HG03175 (cell line): ENCODE results near the gene INMT.

Source experiments
- ATAC-seq: cut with Tn5 transposase; IDR thresholded peaks from one replicate; pipeline ENCODE4 v1.9.1; 2021; ENCODE audit warnings: mild to moderate bottlenecking, moderate library complexity; ENCODE audit not compliant: unreplicated experiment

Gene INMT

DNA sequence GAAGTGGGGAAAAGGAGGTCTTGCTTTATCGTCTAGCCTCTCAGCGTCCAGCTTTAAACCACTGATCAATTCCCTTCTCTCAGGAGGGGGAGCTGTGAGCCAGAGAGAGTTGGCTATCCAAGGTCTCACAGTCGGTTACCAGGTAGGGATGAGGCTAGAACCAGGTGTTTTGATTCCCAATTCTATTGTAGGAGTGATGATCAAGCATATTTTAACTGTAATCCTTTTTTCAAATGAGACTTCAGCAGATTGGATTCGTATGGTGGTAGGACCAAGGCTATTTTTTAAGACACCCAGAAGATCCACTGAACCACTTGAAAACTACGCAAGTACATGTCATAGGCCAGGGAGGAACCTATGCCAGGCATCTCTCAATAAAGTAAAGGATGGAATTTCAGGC is 27.6 kb downstream of the INMT start:
- ATAC-seq: no peak

DNA sequence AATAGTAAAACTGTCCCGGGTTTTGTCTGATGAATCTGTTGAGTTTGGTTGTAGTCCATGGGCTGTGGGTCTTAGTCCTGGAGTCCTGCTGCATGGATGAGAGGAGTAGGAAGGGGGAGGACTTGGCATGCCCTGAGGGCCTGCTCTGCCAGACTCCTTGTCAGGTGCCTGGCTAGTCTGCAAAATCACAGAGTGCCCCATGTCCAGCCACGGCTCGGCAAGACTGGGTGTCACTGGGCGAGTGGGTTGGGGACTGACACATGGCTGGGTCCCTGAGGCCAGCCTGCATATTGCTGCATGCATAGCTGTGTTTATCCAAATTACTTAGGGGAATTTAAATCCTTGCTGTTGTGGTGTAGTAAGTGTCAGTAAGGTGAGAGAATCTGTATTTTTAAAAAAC is 29.0 kb downstream of the INMT start:
- no peak for ATAC-seq

DNA sequence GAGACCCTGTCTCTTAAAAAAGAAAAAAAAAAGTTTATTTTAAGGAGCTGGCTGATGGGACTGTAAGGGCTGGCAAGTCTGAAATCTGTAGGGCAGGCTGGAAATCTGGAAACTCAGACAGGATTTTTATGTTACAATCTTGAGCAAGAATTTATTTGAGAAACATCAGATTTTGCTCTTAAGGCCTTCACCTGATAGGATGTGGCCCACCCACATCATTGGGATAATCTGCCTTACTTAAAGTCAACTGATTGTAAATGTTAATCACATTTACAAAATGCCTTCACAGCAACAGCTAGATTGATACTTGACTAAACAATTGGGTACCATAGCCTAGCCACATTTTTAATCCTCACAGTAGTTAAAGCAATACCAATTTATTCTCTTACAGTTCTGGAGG is 30.8 kb downstream of the INMT start:
- ATAC-seq: no peak

DNA sequence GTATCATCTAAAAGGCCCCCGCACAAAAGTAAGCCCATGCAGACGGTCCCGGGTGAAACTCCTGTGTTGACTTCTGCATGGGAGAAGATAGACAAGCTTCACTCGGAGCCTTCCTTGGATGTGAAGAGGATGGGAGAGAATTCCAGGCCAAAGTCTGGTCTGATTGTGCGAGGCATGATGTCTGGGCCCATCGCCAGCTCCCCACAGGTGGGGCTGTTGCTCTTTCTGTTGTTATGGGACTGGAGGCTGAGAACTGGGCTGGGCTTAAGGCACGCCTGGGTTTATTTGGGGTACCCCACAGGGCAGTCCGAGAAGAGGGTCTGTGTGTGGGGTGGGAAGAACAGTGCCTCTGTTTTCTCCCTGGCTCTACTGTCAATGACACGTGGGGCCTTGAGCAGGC is 33.9 kb downstream of the INMT start:
- ATAC-seq: no peak

DNA sequence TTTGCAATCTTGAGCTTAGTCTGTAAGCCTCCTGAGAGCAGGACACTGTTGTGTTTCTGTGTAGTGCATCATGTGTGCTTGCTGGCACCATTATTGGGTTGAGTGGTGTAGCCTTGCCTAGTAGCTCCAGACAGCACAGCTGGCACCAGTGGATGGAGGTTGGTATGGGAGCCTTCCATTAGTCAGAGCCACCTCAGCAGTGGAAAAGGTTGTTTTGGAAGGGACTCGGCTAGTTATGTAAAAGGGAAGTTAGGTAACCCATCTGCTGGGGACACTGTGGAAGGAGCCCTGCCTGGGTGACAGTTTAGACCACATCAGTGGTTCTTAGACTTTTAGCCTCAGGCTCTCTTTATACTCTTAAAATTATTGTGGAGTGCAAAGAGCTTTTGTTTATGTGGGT is 35.6 kb downstream of the INMT start:
- ATAC-seq: no peak

DNA sequence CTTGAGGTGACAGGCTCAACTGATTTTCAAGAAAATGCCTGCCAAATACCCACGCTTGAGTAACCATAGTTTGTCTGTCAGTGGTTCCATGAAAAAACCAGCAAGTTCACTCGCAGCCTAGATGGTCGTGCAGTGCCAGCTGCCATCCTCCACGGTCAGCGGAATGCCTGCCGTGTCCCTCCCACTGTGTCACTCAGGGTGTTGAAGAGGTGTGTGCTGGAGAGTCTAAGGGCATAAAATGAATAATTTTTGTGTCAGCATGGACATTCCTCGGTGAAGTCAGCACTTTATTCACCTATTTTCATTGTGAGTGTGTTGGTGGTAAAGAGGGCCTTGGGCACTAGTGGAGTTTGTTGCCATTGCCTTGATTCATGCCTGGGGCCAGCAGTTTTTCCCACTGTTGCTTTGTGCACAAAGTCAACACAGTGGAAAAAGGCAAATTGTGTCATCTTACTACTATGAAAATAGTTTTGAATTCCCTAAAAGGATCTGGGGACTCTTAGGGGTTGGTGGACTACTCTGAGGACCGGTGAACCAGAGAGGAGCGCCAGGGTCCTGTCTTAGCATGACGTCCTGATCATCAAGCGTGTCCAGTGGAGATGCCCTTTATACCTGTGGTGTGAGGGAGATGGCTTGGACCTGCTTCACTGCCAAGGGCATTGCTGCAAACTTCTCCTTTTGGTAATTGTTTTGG is 36.9 kb downstream of the INMT start:
- no peak for ATAC-seq

DNA sequence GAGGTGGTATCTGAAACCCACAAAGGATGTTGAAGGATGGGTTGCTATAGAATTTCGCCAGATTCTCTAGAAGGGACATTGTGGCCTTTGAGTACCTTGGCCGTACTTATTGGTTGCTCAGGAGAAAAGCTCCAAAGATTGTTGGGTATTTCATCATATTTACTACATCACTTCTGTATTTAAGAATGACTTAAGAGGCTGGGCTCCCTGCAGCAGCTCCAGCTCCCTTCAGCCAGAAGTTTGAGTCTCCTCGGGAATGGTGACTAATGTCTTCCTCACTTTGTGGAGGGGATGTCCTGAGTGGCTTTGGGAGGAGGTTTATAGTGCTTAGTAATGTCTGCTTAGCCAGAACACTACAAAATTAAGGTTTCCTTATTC is 37.4 kb downstream of the INMT start:
- no peak for ATAC-seq

DNA sequence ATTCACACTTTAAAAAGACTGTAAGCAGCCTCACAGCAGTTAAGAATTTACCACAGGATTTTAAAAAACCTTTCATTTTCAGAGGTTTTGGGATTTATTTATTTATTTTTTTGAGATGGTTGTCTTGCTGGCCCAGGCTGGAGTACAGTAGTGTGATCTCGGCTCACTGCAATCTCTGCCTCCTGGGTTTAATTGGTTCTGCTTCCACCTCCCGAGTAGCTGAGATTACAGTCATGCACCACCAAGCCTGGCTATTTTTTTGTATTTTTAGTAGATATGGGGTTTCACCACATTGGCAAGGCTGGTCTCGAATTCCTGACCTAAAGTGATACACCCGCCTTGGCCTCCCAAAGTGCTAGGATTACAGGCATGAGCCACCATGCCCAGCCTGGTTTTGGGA is 38.4 kb downstream of the INMT start:
- ATAC-seq: no peak

DNA sequence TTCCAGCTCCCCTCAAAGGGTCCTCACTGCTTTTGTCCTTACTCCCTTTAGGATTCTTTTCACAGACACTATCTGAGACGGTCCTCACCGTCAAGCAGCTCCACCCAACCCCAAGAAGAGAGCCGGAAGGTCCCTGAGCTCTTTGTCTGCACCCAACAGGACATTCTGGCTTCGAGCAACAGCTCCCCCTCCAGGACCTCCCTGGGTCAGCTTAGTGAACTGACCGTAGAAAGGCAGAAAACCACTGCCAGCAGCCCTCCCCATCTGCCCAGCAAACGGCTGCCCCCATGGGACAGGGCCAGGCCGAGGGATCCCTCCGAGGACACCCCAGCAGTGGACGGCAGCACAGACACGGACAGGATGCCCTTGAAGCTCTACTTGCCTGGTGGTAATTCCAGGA is 39.2 kb downstream of the INMT start:
- ATAC-seq: no peak

DNA sequence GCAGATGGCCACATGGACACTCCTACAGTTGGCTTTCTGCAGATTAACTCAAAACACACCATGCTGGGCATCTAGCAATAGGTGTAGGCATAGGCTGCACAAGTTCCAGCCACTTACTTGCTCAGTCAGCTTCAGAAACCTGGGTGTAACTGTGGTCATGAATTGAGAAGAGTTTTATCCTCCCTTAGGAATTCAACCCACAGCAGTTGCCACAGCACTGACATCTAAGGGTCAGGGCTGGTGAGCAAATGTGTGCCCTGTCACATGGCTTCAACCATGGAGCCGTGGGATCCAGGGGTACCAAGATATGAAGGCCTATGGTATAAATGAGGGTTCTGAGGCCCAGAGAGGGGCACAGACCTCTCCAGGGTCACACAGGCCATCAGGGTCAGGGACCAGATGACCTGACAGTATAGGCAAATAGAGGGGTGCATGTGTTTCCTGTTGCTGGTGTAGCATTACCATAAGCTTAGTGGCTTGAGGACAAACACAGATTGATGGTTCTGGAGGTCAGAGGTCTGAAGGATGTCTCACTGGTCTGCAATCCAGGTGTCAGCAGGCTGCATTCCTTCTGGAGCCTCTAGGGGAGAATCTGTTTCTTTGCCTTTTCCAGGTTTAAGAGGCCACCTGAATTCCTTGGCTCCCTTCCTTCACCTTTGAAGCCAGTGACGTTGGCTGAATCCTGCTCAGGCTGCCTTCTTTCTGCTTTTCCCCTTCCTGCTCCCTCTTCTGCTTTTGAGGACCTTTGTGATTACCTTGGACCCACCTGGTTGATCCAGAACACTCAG is 43.4 kb downstream of the INMT start:
- ATAC-seq: no peak

DNA sequence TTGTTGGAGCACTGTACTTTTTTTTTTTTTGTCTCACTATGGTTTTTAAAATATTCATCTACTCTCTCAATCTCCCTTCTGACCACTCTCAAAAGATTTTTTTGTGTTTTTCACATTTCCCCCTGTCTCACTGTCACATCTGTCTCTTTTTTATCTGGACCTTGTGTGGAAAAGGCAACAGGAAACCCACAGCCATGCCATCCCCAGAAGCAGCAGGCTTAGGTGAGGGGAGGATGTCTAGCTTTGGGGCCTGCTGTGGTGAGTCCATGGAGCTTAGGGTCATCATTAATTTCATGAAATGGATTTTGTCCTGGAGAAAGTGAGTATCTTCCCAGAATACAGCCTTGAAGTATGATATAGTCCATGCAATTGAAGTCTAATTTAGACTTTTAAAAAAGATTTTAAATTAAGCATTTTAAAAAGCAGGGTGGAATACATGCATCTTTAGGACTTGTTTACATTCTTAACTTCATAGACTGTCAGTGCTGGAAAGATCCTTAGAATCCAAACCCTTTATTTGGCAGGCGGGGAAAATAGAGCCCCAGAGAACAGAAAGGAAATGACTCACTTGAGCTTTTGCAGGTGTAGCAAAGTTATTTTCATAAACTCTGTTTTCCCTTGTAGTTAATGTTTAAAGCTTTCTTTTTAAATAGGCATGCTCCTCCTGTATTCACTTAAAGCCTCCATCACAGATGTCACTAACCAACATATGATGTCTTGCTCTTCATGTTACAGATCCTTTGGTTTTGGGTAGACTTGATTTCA is 44.4 kb downstream of the INMT start:
- ATAC-seq: no peak

DNA sequence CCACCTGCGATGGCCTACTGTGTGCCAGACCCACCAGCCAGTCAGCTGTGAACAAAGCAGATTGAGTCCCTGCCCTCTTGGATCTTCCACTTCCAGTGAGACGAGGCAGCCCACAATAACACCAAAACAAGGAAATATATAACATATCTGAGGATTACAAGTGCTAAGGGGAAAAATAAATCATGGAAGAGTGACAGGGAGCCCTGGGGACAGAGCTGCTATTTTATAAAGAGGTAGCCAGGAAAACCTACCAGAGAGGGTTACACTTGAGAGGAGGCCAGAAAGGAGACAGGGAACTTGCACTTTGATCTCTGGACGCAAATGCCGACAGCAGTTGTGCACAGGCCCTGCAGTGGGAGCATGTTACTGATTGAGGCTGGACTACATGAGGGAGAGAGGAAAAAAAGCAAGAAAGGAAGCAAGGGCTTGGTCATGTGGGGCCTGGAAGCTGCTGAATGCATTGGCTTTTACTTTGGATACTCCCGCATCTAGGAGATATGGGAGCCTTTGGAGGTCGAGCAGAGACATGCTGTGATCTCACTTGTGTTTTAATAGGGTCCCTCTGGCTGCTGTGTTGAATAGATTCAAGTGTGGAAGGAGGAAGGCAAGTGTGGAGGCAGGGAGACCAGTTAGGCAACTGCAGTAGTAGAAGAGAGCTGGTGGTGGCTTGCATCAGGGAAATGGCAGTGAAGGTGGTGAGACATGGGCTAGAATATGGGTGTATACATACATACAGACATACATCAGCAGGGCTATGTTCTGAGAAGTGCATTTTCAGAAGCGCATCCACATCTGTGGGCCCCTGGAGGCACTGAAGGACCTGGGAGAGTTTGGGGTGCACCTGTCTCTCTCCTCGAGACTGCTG is 45.5 kb downstream of the INMT start:
- ATAC-seq: no peak

DNA sequence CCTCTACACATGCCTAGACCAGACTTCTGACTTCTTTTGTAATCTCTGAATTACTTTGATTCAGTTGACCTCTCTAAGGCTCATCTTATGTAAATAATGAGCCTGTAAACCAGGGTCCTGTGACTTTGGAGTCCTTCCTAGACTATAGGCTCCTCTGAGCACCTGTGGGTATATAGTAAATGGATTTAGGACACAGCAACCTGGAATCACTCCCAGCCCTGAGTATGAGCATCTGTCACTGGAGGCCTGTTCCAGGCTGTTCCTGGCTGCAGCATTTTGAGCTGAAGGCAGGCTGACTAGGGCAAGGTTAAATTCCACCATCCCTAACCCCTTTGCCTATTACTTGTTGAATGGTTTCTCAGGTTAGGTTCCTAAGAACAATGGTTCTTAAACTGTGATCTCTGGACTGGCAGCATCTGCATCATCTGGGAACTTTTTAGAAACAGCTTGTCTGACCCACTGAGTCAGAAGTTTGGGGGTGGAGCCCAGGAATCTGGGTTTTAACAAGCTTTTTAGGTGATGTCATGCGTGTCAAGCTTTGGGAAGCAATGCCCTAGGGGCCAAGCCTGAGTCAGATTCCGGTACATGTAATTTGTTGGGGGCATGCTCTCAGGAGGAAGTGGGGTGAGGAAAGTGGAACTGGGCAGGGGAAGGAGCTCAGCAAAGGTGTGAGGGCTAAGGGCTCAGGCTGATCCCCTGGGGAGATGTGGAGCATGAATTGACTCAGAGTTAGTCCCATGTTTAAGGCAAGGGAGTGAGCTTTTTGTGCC is 47.5 kb downstream of the INMT start:
- peak; percentile 82 for ATAC-seq

DNA sequence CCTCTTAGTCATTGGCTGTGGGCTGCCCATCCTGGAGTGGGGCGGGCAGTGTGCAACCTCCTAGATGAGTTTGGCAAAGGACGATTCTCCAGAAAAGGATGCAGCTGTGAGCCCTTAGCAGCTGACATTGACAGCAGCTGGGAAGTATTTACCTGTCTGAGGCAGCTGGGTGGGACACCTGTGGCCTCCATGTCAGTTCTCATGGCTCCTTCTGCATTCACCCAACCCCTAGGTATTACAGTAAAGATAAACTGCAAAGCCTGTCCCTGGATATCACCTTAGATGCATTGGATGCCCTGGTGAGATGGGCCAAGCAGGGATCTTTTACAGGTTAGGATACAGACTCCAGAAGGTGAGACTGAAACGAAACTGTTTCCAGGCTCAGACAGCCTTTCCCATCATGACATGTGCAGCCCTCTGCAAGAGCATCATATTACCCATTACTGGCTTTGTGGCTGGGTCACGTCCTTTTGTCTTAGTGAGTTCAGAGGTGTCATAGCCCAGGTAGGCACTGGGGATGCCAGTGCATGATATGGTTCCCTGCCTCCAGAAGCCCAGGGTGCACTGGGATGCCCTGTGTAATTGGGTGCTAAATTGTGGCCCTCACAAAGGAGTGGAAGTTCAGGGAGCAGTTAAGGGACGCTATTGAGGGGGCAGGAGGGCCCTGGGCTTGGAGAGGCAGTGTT is 48.2 kb downstream of the INMT start:
- ATAC-seq: peak; percentile 4

DNA sequence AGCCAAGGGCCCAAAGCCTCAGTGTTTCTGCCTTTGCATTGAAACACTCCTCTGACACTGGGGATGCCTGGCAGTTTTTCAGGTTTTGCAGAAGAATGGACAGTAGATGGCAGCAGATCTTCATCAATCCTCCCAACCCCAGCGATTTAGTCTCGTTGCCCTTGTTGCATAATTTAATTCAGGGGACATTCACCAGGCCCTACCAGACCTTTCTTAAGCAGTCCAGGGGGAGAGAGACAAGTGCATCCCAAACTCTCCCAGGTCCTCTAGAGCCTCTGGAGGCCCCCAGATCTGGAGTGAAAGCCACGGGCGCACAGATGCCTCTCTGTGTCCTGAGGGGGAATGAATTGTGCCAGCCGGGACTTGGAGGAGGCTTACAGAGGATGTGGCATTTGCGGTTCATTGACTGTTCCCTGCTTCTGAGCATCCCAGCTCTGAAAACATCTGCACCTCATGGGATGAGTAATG is 48.9 kb downstream of the INMT start:
- ATAC-seq: peak; percentile 35

DNA sequence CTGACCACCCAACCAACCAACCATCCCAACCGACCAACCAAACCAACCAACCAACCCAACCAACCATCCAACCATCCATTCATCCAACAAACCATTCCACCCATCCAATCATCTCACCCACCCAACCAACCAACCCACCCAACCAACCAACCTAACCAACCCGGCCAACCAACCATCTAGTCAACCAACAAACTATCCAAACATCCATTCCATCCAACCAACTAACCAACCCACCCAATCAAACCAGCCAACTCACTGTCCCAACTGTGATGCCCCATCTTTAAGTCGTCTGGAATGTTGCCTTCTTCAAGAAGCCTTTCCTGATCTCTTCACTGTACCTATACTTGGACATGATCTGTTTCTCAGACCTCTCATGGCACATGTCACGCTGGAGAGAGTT is 50.9 kb downstream of the INMT start:
- ATAC-seq: no peak

DNA sequence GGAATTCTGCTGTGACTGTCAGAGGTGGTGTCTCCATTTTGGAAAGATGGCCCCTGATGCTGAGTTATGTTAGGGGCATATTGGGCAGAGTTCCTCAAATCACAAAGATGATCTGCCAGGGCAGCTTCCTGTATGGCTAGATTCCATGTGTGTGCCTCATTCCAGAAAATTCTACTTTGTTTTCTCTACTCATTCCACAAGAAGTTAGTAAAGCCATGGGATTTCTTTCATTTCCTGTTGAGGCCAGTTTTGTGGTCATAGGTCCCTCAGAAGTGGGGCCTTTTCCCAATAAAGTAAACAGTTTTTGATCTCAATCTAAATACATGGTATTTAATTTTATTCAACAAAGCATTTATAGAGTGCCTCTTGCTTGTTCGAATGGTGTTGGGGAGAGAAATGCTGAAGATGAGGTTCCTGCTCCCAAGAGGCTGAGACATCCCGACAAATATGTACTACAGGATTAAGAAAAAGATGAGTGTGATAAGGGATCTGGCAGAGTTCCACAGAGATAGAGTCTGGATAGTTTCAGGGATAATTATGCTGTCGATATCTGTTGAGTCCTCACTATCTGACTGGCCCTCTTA is 52.2 kb downstream of the INMT start:
- no peak for ATAC-seq

DNA sequence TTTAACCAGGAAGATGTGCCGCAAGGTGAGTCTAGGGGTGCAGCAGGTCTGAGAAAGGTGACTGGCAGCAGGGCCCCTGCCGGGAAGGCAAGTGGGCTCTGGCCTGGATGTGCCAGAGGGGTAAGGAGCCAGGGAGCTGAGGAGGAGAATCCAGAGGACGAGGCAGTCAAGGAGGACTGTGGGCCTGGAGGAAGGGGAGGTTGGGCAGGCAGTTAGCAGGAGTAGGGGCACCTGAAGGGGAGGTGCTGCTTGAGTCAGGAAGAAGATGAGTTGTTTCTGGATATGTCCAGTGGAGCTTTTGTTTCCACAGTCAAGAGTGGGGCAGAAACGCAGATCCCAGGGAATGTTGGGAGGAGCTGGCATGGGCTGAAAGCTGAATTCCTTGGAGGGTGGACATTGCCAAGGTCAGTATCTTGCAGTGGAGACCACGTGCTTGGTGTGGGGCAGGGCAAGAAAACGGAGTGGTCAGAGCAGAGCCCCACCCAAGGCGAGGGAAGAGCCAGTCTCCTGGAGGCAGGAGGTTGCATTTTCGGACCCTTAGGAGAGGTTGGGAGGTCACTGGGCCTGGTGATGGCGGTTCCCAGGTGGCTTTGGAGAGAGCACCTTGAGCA is 53.3 kb downstream of the INMT start:
- ATAC-seq: no peak

DNA sequence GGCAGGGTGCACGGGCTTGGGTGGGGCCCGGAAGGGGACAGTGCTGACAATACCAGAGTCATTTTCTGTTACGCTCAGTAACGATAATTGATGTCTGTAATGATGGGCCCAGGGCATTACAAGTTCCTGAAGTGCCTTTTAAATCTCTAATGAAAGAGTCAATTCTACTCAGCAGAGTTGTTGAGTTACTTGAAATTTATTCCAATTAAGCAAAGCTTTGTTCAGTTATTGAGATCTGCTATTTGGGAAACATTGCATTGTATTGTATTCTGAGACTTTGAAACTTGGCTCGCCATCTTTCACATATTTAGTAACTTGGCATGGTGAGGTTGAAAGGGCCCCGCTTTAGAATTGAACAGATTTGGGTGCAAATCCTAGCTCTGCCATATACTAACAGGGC is 54.0 kb downstream of the INMT start:
- no peak for ATAC-seq
